DMS53 treated with DMSO at 0.1 percent for 48 hours (cell line): Measurements from ENCODE around the gene MYO7A.
A peak's percentile ranks its signal among the peaks of the same experiment; 100 is the strongest.

Source experiments
- DNase-seq: peaks from one replicate; lab custom pipeline; 2025; ENCODE audit not compliant: unreplicated experiment; lab: John Stamatoyannopoulos, UW

Gene MYO7A

DNA sequence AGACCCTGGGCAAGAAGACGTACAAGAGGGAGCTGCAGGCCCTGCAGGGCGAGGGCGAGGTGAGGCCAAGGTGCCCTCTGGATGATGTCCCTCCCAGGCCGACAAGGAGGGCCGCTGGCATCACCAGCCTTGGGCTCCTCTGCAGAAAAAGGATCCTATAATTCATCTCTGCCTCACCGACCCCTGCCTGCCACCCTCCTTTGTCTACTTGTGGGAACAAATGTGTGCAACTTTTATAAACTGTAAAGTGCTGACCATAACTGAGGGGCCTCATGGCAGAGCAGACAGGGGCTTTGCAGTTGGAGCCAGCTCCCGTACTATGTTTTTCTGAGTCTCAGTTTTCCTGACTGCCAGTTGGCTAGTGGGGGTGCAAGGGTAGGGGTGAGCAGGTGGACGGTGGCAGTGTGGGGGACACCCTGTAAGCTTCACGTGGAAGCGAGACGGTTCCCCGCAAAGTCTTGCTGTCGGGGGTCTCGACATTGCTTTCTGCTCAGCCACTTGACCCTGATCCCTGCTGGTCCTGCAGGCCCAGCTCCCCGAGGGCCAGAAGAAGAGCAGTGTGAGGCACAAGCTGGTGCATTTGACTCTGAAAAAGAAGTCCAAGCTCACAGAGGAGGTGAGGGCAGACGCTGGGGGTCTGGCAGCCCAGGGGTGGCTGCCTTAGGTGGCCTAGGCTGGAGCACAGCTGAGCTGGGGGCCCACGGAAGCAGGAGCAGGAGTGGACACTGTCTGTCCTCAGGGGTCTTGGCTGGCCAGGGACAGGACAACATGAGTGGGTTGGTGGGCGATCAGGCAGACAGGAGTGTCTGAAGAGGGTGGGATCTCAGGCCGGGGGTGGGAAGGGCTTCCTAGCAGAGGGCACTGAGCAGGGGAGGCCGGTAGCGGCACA is 54.7 kb downstream of the MYO7A start:
- DNase-seq, result no peak

DNA sequence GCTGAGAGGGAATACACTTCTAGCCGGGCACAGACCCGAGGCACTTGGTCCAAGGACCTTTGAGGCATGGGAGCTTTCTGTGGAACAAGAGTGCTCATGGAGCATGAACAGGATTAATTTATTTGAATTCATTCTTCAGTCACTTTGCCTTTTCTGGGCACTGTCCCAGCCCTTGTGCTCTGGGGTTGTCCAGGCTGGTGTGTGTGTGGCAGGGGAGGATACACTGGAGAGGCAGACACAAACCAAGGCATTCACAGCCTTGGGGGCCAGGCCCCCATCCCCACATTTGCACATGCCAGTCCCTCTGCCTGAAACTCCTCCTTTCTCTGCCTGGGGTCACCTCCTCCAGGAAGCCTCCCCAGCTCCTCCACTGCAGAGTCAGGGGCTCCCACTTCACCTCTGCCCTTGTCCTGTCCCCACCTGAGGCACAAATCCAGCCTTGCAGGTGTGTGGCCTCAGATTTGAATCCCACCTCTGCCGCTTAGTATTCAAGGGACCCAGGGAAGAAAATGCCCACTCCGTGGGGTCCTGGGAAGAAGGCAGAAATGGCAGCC is 55.5 kb downstream of the MYO7A start:
- no peak for DNase-seq

DNA sequence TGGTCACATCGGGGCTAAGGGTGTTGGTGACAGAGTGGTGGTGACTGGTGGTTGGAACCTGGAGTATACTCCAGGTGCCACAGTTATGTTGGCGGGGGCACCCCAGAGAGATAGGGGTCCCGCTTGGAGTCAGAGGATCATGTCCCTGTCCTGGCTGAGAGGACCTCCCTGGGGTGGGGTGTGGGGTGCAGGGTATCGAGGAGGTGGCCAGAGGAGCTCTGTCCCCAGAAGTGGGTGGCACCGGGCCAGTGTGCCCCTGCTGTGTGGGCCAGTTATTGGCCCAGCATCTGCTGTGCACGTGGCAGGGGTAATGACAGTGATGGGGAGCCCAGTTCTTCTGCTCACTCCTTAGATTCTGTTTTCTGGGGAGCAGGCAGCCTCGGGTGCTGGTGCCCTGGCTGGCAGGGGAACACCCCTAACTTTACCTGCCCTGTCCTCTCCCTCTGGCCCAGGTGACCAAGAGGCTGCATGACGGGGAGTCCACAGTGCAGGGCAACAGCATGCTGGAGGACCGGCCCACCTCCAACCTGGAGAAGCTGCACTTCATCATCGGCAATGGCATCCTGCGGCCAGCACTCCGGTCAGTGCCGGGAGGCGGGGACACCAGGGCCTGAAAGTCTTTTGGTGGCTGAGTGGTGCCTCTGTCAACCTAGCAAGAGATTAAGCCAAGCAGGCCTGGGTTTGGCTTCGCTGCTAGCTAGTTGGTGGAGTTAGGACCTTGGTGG is 56.3 kb downstream of the MYO7A start:
- no peak for DNase-seq

DNA sequence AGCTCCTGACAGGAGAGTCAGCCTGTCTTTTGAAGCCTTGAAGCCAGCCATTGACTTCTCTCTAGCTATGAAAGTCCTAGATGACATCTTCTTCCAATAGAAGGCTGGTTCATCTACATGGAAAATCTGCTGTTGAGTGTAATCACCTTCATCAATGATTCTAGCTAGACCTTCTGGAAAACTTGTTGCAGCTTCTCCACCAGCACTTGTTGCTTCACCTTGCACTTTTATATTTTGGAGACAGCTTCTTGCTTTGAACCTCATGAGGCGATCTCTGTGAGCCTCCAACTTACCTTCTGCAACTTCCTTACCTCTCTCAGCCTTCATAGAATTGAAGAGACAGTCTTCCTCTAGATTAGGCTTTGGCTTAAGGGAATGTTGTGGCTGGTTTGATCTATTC is 58.3 kb downstream of the MYO7A start:
- no peak for DNase-seq

DNA sequence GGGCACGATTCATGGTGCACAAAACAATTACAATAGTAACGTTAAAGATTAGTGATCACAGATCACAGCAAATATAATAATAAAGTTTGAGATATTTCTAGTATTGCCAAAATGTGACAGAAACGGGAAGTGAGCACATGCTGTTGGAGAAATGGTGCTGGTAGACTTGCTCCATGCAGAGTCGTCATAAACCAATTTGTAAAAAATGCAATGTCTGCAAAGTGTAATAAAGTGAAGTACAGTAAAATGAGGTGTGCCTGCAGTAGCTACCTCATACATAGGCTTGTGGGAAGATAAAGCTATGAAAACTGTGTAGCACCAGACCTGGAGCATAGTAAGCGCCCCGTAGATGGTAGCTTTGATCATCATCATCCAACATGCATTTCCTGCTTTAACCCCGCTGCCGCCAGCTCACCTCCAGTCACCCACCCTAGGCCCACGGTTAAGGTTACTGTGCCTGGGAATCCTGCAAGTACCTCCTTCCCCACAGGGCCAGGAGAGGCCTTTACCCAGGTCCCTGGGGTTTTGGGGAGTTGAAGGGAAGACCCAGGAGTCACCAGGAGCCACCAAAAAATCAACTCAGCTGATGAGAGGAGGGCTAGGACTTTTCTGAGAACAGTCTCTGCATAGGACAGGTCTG is 59.2 kb downstream of the MYO7A start:
- no peak for DNase-seq

DNA sequence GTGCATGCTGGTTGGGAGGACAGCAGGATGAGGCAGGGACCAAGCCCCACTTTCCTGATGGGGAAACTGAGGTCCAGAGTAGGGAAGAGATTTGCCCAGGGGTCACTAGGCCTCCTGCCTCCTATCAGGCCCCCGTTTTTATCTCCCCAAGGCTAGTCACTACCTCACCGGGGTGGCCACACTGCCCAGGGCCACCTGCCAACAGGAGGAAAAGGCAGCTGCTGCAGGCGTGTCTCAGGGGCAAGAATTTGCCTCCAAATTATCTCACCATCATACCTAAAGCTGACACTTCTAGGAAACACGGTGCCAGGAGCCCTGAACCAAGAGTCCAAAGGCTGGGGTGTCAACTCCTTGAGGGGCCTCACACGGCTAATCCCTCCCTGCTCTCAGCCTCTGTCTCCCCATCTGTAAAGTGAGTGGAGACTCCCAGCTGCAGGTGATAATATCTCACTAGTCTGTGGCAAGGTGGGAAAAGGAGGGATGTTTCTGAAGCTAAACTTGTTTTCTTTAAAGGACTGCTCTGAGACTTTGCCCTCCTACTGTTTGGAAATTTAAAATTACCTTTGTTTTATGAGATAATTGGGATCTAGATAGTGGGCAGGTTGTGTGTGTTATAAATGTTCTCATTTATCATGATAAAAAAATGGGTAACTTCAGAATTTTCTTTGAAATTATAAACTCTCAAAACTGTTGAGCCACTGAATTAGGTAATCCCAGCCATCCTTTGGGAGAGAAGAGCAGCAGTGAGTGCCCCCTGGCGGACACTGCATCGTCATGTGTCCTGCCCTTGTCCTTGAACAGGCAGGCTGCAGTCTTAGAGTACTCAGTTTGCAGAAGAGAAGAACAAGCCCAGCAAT is 60.0 kb downstream of the MYO7A start:
- DNase-seq, result peak; percentile 94

DNA sequence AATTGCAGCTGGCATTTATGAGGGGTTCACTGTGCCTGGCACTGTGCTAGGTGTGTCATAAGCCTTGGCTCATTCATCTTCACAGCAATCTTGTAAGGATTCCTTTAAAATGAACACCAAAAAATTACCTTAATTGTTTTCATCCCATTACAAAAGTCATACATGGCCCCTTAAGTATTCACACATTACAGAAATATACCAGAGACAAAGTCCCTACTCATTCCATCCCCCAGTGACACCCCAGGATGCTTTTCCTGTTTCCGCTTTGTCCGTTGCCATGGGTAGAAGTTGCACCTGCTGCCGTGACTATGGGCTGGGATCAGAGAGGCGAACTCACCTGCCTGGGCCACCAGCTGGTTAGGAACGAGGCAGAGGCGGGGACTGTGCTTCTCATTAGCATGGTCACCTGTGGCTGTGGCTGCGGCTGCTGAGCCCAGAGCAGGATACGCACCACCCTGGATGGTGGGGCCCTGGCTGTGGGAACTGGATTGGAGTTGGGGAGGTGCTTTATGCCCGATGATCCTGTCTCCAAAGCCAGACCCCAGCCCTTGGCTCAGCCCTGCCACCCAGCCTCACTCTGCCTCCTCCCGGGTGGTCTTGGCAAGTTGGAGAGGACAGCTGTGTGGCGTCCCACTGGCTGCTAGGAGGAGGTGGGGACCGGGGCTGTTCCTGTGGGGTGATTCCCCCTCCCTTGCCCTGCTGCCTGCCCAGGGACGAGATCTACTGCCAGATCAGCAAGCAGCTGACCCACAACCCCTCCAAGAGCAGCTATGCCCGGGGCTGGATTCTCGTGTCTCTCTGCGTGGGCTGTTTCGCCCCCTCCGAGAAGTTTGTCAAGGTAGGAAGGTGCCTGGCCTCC is 60.8 kb downstream of the MYO7A start:
- peak; percentile 99 for DNase-seq

DNA sequence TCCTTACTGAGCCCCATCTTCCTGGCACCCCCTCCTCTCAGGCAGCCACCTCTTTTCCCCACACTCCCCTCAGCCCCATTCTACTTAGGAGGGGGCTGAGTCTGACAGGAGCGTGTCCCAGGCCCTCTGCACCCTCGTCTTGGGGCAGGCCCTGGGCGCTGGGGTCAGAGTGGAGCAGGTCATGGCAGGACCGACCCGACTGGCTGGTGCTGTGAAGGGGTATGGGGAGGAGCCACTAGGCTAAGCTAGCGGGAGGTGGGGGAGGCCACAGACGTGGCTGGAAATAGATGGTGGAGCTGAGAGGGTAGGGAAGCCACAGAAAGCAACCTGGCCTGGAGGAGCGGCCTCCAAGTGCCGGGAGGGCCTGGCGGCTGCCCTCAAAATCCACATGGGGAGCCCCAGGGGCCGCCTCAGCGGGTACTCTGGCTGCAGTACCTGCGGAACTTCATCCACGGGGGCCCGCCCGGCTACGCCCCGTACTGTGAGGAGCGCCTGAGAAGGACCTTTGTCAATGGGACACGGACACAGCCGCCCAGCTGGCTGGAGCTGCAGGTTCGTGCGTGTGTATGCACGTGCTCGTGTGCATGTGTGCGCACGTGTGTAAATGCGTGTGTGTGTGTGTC is 61.7 kb downstream of the MYO7A start:
- no peak for DNase-seq

DNA sequence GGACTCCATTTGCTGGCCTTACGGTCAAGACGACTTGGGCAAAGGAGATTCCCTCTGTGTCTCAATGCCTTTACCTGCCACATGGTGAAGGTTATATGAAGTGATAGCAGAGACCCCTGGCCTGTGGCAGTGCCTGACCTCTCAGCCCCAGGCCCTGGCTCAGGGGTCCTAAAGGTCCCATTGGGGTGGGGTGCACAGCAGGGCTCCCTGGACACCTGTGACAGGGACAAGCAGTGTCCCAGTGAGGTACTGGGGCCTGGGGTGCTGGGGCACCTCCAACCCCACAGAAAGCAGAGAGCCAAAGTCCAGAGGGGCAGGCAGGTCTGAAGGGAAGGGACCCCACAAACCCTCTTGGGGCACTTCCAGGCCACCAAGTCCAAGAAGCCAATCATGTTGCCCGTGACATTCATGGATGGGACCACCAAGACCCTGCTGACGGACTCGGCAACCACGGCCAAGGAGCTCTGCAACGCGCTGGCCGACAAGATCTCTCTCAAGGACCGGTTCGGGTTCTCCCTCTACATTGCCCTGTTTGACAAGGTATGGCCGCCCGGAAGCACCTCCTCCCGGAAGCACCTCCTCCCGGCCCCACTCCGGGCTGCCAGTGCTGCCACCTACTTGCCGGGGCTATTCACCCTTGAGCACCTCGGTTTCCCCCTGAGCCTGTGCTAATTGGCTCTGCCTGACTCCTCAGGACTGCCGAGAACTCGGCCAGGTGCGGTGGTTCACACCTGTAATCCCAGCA is 62.5 kb downstream of the MYO7A start:
- no peak for DNase-seq

DNA sequence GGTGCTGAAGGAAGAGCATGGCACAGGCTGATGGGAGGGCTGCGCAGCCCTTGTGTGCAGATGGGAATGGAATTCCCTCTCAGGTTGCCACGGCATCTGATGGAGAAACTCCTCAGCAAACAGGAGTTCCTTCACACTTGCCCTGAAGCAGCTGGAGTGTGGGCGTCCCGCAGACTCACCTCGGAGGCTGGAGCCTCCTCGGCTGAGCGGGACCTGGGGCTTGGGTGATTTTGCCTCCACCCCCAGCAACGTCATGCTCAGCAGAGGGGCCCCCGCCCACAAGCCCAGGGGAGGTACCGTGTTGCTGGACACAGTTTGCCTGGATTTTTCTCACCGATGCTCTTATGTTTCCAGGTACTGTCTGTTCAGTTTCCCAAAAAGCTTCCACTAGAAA is 63.4 kb downstream of the MYO7A start:
- DNase-seq, result peak; percentile 94

DNA sequence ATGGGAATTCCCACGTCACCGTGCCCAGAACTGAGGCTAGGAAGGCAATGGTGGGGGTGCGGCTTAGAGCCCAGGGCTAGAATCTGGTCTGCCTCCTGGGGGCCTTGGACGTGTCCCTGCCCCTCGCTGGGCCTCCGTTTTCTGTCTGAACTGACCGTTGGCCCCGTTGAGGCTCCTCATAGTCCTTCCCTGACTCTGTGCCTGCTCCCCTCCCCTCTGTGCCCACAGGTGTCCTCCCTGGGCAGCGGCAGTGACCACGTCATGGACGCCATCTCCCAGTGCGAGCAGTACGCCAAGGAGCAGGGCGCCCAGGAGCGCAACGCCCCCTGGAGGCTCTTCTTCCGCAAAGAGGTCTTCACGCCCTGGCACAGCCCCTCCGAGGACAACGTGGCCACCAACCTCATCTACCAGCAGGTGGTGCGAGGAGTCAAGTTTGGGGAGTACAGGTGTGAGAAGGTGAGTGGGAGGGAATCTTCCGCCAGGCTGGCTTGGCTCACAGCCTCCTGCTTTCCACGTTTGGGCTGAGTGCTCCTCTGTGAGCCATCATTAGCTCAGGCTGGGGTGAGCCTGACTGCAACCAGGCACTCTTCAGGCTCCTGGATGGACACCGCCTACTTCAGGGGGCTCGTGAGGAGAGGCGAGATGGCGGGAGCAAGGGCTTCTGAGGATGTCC is 63.9 kb downstream of the MYO7A start:
- DNase-seq, result peak; percentile 100

DNA sequence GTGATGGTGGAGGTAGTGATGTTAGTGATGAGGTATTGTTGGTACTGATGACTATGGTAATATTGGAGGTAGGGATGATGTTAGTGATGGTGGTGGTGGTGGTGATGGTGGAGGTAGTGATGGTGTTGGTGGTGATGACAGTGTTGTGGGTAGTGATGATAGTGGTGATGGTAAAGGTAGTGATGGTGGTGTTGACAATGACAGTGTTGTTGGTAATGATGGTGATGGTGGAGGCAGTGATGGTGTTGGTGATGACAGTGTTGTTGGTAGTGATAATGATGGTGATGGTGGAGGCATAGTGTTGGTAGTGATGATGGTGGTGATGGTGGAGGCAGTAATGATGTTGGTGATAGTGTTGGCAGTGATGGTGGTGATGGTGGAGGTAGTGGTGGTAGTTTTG is 65.1 kb downstream of the MYO7A start:
- DNase-seq, result no peak

DNA sequence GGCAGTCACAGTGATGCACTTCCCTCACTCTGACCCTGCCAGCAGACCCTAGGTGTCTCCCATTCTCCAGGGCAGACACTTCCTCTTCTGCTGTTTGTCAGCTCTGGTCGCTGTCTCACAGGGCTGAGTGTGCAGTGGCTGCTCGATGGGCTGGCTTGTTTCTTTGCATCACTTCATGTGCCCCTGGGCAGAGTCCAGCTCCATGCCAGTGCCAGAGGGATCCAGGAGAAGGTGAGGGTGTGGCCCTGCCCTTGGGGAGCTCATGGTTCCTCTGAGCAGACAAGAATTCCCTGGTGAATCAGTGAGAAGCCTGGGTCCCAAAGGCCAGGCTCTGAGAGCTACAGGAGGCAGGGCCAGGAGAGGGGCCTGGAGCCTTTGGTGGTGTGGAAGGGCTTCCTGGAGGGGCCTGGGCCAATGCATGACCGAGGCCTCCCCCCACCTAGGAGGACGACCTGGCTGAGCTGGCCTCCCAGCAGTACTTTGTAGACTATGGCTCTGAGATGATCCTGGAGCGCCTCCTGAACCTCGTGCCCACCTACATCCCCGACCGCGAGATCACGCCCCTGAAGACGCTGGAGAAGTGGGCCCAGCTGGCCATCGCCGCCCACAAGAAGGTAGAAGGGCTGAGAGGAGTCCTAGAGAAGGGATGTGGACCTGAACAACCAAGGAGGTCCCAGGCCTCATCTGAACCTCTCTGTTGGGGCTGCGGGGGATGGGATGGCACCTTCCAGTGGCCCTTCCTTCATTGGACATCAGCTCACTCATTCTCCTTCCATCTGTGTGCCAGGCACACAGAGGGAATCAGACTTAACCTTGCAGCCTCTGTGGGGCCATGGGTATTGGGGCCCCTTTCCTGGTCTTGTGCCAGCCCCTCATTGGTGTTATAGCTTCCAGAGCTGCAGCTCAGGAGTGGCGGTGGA is 66.1 kb downstream of the MYO7A start:
- no peak for DNase-seq

DNA sequence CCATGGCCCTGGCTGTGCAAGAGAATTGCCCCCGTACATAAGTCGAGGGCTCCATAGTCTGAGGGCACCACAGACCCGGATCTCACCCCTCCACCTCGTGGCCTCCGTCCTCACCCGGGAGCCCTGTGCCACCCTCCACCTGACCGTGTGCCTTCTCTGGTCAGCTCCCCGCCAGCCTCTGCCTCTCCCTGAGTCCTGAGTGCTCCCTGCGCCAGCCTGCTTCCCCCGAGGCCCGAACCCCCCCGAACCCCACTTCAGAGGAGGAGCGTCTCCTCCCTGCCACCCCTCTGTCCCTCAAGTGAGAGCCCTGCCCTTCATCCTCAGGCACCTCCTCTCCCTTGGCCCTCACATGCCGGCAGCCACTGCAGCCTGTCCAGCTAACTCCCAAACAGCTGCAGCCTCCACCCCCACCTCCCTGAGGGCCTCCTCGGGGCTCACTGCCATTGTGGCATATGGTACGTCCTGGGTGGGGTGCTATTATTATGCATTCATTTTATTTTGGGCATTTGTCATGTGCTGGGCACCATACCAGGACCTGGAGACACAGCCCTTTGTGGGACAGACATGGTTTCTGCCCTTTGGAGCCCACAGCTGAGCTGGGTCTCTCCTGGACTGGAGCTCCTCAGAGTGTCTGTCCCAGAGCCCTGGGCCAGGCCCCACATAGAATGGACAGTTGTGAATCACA is 67.2 kb downstream of the MYO7A start:
- DNase-seq, result no peak

DNA sequence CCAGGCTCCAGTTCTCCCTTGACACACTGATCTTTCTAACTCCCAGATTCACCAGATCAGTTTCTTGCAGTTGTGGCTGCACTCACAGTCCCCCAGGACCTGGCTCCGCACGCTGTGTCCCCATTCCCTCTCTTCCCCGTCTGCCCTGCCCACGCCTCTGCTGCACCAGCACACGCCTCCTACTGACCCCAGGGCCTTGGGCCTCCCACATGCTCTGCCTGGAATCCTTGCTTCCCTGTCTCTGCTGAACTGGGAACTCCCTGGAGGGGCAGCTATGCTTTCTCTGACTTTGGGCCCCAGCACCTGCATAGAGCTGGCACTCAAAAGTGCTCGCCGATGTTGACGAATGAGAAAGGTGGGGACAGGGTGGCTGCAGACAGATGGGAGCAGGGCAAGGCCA is 68.9 kb downstream of the MYO7A start:
- DNase-seq, result no peak

DNA sequence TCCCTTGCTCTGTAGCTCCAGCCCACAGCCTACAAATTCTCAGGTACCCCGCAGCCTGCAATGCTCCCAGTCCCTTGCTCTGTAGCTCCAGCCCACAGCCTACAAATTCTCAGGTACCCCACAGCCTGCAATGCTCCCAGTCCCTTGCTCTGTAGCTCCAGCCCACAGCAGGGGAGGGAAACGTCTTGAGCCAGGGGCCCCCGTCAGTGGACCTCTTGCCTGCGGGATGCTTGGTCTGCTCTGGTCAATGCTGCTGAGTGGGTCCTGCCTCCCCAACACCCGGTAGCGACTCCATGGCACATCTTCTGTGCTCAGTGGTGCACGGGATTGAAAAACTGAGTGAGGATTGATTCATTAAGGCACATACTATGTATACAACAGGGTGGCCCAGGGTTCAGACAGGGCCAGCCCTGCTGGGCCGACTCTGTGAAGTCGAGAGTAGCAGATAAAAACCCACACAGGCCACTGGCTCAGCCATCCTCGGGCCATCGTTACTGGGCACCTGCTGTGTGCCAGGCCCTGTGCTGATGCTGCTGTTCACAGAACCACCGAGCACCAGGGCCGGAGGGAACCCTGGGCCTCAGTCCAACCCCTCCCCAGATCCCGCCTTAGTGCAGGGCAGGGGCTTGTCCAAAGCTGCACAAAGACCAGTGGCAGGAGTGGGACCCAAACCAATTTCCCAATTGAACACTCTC is 69.7 kb downstream of the MYO7A start:
- DNase-seq, result no peak
